PC-3 (cell line): ENCODE results near the gene U2AF1L4. TPM values are rescaled to one million over a fixed set of nuclear protein-coding genes. Genes with fewer than 3 reads are reported as not detected.

Experiments used
- ATAC-seq: fragments of 200-7000 bp; cut with Tn5 transposase; 2 replicates; pipeline ENCODE4 v1.9.1; 2020; ENCODE audit warnings: mild to moderate bottlenecking, moderate library complexity
- Bru-seq: library from RNA; stranded (reverse); fragments of 400-500 nt; gene quantifications from one replicate; lab custom pipeline; 2021; lab: Mats Ljungman, UMichigan
- BruChase-seq, 2 experiments: library from RNA; stranded (reverse); fragments of 400-500 nt; gene quantifications; one replicate each; lab custom pipeline; 2021; lab: Mats Ljungman, UMichigan
- BruUV-seq: library from RNA; stranded (reverse); fragments of 400-500 nt; replicated peaks from 2 replicates; lab custom pipeline; 2021; lab: Mats Ljungman, UMichigan
- CTCF ChIA-PET: fragments of 300-600 bp; sonication (Branson Sonifier 250); formaldehyde crosslinking; loops from one replicate; lab custom pipeline; 2022; ENCODE audit warnings: antibody characterized with exemption; lab: Charles Lee
- POLR2A ChIA-PET: fragments of 300-600 bp; sonication (Branson Sonifier 250); formaldehyde crosslinking; loops from one replicate; lab custom pipeline; 2022; ENCODE audit warnings: antibody characterized with exemption; ENCODE audit not compliant: unreplicated experiment; lab: Charles Lee
- DNase-seq: peaks from one replicate; pipeline ENCODE4 v3.0.0-alpha.2; 2015
- H2AFZ ChIP-seq: fragments of 300-600 bp; sonication (generic); 2 replicates; pipeline ENCODE4 v1.6.0; 2016; ENCODE audit warnings: antibody characterized with exemption, low read length
- H3F3A ChIP-seq: fragments of 300-600 bp; sonication (generic); one replicate; pipeline ENCODE4 v1.6.0; 2017; ENCODE audit warnings: antibody characterized with exemption, low read length, control low read depth, mild to moderate bottlenecking; ENCODE audit not compliant: unreplicated experiment
- H3K27ac ChIP-seq: fragments of 300-600 bp; sonication (generic); 2 replicates; pipeline ENCODE4 v1.5.1; 2016; ENCODE audit warnings: mild to moderate bottlenecking, low read length
- H3K27me3 ChIP-seq: fragments of 300-600 bp; sonication (generic); 2 replicates; pipeline ENCODE4 v1.6.1; 2016; ENCODE audit warnings: low read length, mixed read lengths
- H3K36me3 ChIP-seq: fragments of 300-600 bp; sonication (generic); 2 replicates; pipeline ENCODE4 v1.6.1; 2016; ENCODE audit warnings: low read depth, mixed run types, low read length, mixed read lengths
- H3K4me1 ChIP-seq: fragments of 300-600 bp; sonication (generic); 2 replicates; pipeline ENCODE4 v1.5.1; 2016; ENCODE audit warnings: low read length; ENCODE audit not compliant: insufficient read depth
- H3K4me2 ChIP-seq: fragments of 300-600 bp; sonication (generic); 2 replicates; pipeline ENCODE4 v1.6.0; 2016; ENCODE audit warnings: low read length
- H3K4me3 ChIP-seq: fragments of 300-600 bp; sonication (generic); 2 replicates; pipeline ENCODE4 v1.5.1; 2016; ENCODE audit warnings: mild to moderate bottlenecking, low read length, mixed read lengths
- H3K79me2 ChIP-seq: fragments of 300-600 bp; sonication (generic); 2 replicates; pipeline ENCODE4 v1.6.1; 2017; ENCODE audit warnings: low read length, mixed read lengths
- H3K9ac ChIP-seq: fragments of 300-600 bp; sonication (generic); 2 replicates; pipeline ENCODE4 v1.6.0; 2016; ENCODE audit warnings: mild to moderate bottlenecking, low read length
- H3K9me2 ChIP-seq: fragments of 300-600 bp; sonication (generic); replicated peaks from 2 replicates; pipeline ENCODE4 v1.6.1; 2016; ENCODE audit warnings: mixed run types, low read length, mixed read lengths
- H3K9me3 ChIP-seq: fragments of 300-600 bp; sonication (generic); 2 replicates; pipeline ENCODE4 v1.6.1; 2016; ENCODE audit warnings: low read length, mixed read lengths
- H4K20me1 ChIP-seq: fragments of 300-600 bp; sonication (generic); 2 replicates; pipeline ENCODE4 v1.6.1; 2016; ENCODE audit warnings: low read length, mixed read lengths
- CTCF ChIP-seq: fragments of 300-600 bp; sonication (generic); conservative IDR thresholded peaks from 2 replicates; pipeline ENCODE4 v1.5.1; 2017; ENCODE audit warnings: antibody characterized with exemption, low read depth, mild to moderate bottlenecking, low read length
- EZH2 ChIP-seq: fragments of 300-600 bp; sonication (generic); IDR thresholded peaks from one replicate; pipeline ENCODE4 v1.6.1; 2017; ENCODE audit warnings: antibody characterized with exemption, mild to moderate bottlenecking, low read length; ENCODE audit not compliant: unreplicated experiment
- EZH2phosphoT487 ChIP-seq: fragments of 300-600 bp; sonication (generic); IDR thresholded peaks from 2 replicates; pipeline ENCODE4 v1.6.1; 2018; ENCODE audit warnings: mild to moderate bottlenecking, antibody characterized with exemption, low read length, borderline replicate concordance
- intact Hi-C: fragments of 100-400 bp; cut with micrococcal nuclease; formaldehyde crosslinking; loops from 2 replicates; pipeline ENCODE4 v1.9.0; 2023
- long read RNA-seq: library from polyadenylated mRNA; unstranded; transcript quantifications from one replicate; pipeline ENCODE4 v2.0.0, GENCODE V29; 2021; ENCODE audit not compliant: unreplicated experiment
- total RNA-seq: library from RNA; depleted of rRNA; stranded (reverse); fragments of >200 nt; gene quantifications from 2 replicates; pipeline ENCODE4 v1.2.3, GENCODE V29; 2014; rRNA removed

Gene U2AF1L4
- total RNA-seq (7.8 and 16.4 TPM in 2 replicates), Bru-seq, nascent RNA (percentile 60 among the genes with signal in this experiment), BruChase-seq, experiment 1, labeled RNA remaining after a 6-hour chase (percentile 78 among the genes with signal in this experiment), BruChase-seq, experiment 2, labeled RNA remaining after a 2-hour chase (percentile 73 among the genes with signal in this experiment)
- long read RNA-seq, partial matches to known transcripts = 10 of 20 reads
- long read RNA-seq, other reads (novel, unspliced or antisense) = 7 of 20 reads

GRCh38 chr19:35745328-35746086, at the start of gene U2AF1L4, which contains the start of gene PSENEN:
U2AF1L4 (minus strand) TSS chr19:35745418; CDS start chr19:35745391, 27 bp downstream.
PSENEN (plus strand) TSS chr19:35745651; CDS start chr19:35745931, 280 bp downstream.
- BruUV-seq = TSS peak; percentile 40

DNA sequence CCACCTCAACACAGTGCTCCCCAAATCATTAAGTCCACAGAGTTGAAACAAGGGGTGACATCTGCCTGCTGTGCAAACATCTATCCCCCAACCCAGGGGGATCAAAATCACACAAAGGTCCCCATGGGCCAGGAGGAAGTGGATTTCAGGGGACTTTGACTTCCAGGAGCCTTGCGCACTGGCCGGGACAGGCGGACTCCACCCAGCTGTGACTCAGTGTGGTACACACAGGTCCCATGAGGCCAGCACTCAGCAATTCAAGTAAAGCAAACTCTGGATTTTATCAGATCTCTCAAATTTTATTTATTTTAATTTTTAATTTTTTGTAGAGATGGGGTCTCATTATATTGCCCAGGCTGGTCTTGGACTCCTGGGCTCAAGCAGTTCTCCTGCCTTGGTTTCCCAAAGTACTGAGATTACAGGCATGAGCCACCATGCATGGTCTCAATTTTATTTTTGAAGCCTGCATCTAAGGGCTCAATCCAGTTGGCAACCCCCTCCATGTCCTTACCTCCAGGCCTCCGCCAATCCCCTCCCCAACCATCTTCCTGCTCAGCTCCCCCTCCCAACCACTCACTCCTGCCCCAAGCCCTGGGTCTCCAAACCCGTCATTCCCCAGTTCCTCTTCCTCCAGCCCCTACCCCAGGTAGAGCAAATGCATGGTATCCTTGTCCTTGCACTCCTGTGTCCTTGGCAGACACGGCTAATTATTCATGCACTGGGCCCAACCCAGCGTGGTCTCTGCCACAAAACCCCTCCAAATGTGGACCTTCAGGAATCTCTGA, 48.4 kb upstream of the U2AF1L4 start:
- no peaks in the 10 kb centered on the region for H3K9me2 ChIP-seq
- no peak overlapping the region for H3K27ac ChIP-seq
- no peak overlapping the region for H3K9ac ChIP-seq
- H3F3A ChIP-seq = no peaks in the 10 kb centered on the region
- no peaks in the 10 kb centered on the region for H3K9me3 ChIP-seq
- H4K20me1 ChIP-seq = no peaks in the 10 kb centered on the region
- POLR2A ChIA-PET = no interaction called here
- intact Hi-C loops = no loop called here
- CTCF ChIA-PET = no interaction called here
- no peaks in the 10 kb centered on the region for H3K79me2 ChIP-seq
- H3K36me3 ChIP-seq = no peaks in the 10 kb centered on the region
- ATAC-seq = peak; percentile 54; the same call in 1 of the 2 replicates
- no peak overlapping the region for H3K4me2 ChIP-seq
- no peak overlapping the region for H2AFZ ChIP-seq
- TF ChIP-seq CTCF (no peak), EZH2phosphoT487 (no peak), EZH2 (no peak)
- no peak overlapping the region for H3K4me3 ChIP-seq
- BruUV-seq = no TSS peak
- DNase-seq = peak; percentile 2
- H3K4me1 ChIP-seq = no peaks in the 10 kb centered on the region
- H3K27me3 ChIP-seq = no peaks in the 10 kb centered on the region

More at GRCh38 chr19:35745328-35746086, at the start of gene U2AF1L4, which contains the start of gene PSENEN:
- peaks cover 26% of the 10 kb centered on the region for H3K79me2 ChIP-seq
- H3K36me3 ChIP-seq = no peaks in the 10 kb centered on the region
- no peaks in the 10 kb centered on the region for H4K20me1 ChIP-seq
- ChIA-PET POLR2A (interaction anchor here (0.7 kb wide), 1 partner anchor 32 kb away, joined by 7 read pairs; no protein-coding TSS in a partner anchor), CTCF (no interaction called here)
- no peaks in the 10 kb centered on the region for H3F3A ChIP-seq
- no peaks in the 10 kb centered on the region for H3K27me3 ChIP-seq
- peak within 1 kb of the TSS; percentile 96 for H3K4me2 ChIP-seq
- peak within 1 kb of the TSS; percentile 88 for H2AFZ ChIP-seq
- intact Hi-C loops = loop anchor here (2.0 kb wide), 1 partner anchor 29 kb away; no protein-coding TSS in a partner anchor
- peak within 1 kb of the TSS; percentile 92 for H3K27ac ChIP-seq
- peak; percentile 61 for ATAC-seq
- peaks cover 27% of the 10 kb centered on the region for H3K4me1 ChIP-seq
- peak within 1 kb of the TSS; percentile 96 for H3K9ac ChIP-seq
- DNase-seq = peak; percentile 98
- H3K4me3 ChIP-seq = peak within 1 kb of the TSS; percentile 90
- H3K9me3 ChIP-seq = no peaks in the 10 kb centered on the region
- TF ChIP-seq EZH2phosphoT487 = no peak
- no peaks in the 10 kb centered on the region for H3K9me2 ChIP-seq

DNA sequence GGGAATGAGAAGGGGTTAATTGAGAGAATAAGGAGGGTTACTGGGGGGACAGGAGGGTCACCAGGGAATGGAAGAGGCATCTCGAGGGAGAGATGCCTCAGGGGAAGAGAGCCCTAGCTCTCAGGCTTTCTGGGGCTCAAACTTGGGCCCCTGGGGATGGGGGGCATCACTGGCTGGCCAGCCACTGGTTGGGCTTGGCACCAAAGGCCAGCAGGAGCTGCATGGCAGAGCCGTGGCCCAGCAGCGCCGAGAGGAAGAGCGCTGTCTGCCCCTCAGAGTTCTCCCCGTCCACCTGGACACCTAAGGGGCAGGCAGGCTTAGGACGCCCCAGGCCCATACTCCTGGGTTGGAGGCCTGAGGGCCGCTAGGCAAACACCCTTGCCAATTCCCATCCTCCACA, 47.7 kb upstream of the U2AF1L4 start:
- Histone ChIP-seq H3K79me2 (no peaks in the 10 kb centered on the region), H3K9ac (no peak overlapping the region), H3K4me1 (no peaks in the 10 kb centered on the region), H2AFZ (no peak overlapping the region), H3F3A (no peaks in the 10 kb centered on the region), H3K27ac (no peak overlapping the region), H4K20me1 (no peaks in the 10 kb centered on the region), H3K9me3 (no peaks in the 10 kb centered on the region), H3K27me3 (no peaks in the 10 kb centered on the region), H3K36me3 (no peaks in the 10 kb centered on the region), H3K4me2 (no peak overlapping the region), H3K9me2 (no peaks in the 10 kb centered on the region), H3K4me3 (no peak overlapping the region)
- no peak for TF ChIP-seq CTCF
- no peak for TF ChIP-seq EZH2phosphoT487
- no peak for TF ChIP-seq EZH2
- BruUV-seq = no TSS peak
- POLR2A ChIA-PET = no interaction called here
- intact Hi-C loops = no loop called here
- DNase-seq (no peak), ATAC-seq (no peak)
- CTCF ChIA-PET = no interaction called here
